B cell (primary cell): ENCODE data around the gene CHN1.

Experiments
- CTCF ChIP-seq: fragments of 200-600 bp; IDR thresholded peaks from one replicate; pipeline ENCODE4 v1.8.0; 2022; ENCODE audit warnings: antibody characterized with exemption, mild to moderate bottlenecking
- EZH2 ChIP-seq: IDR thresholded peaks from 2 replicates; pipeline ENCODE4 v1.6.1; 2012; ENCODE audit warnings: borderline replicate concordance, low read depth, mild to moderate bottlenecking, moderate library complexity, low read length; ENCODE audit not compliant: insufficient read depth, poor library complexity, severe bottlenecking

- TF ChIP-seq CTCF: peak; percentile 30
- no peak for TF ChIP-seq EZH2
Observed at GRCh38 chr2:174776223-174776622, 229.0 kb downstream of the CHN1 start.
